GM19455 (cell line): ENCODE results near the gene SH2B2.
"Not testable (repeated sequence)": the region's sequence is repeated elsewhere in the genome, so short reads cannot be mapped to it uniquely, and the experiment has no call there.

Experiments
- ATAC-seq: cut with Tn5 transposase; IDR thresholded peaks from one replicate; pipeline ENCODE4 v1.9.1; 2021; ENCODE audit not compliant: unreplicated experiment

Gene SH2B2

DNA sequence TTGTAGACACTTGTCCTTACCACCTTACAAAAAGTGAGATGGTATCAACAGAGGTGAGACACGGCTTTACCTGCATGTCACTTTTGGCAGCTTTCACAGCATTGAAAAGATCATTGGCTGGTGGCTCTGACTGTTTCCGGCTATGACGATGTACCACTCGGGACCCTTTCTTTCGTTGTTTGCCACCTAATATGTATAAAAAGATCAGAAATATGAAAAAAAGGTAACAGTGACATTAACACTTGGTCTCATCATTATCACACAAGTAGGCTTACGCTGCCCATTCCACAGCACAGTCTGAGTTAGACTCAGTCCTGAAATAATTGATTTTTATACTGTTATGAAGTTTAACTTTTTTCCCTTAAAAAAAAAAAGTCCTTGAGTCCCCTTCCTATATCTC is 40.5 kb downstream of the SH2B2 start:
- not testable (repeated sequence) for ATAC-seq

DNA sequence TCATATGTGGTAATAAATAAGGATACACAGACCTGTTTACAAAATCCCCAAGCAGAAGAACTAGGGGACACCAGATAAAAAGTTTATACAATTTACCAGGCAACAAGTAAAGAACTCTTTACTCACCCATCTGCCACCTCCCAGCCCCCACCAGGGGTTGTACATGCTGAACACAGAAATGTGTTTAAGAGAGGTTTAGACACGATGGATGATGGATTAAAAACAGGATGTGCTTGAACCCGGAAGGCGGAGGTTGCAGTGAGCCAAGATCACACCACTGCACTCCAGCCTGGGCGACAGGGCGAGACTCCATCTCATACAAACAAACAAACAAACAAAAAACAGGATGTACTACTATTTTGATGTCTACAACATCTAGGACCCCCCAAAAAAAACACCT is 42.2 kb downstream of the SH2B2 start:
- ATAC-seq, result not testable (repeated sequence)

DNA sequence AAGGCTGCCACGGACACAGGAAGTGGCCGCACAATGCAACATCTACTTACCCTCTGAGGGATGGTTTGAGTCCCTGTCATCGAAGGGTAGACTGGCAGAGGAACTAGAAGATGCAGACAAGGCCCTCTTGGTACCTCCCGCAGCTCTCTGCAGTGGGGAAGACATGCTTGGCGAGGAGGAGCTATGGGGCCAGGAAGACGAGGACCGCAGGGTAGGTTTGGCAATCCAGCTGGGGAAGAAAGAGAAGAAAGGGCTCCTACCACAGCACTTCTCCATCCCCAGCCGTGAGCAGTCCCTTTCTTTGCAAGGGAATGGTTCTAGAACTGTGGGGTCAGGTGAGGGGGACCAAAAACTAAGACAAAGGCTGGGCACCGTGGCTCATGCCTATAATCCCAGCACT is 42.7 kb downstream of the SH2B2 start:
- ATAC-seq, result not testable (repeated sequence)

DNA sequence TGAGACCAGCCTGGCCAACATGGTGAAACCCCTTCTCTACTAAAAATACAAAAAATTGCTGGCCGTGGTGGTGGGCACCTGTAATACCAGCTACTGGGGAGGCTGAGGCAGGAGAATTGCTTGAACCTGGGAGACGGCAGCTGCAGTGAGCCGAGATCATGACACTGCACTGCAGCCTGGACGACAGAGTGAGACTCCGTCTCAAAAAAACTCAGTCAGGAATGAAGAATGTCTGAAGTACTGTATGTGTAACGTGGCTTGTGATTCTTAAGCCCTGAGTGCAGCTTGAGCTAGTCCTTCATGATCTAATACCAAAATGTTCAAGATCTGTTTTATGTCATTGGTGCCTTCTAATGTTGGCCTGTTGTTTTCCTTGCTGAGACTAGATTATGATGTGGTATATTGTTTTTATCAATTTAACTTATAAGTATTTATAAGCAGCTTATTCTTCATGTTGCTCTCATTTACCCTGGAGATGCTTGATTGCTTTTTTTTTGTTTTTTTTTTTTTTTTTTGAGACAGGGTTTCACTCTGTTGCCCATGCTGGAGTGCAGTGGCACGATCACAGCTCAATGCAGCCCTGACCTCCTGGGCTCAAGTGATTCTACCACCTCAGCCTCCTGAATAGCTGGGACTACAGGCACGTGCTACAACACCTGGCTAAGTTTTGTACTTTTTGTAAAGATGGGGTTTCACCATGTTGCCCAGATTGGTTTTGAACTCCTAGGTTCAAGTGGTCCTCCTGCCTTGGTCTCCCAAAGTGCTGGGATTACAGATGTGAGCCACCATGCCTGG is 44.2 kb downstream of the SH2B2 start:
- ATAC-seq, result not testable (repeated sequence)

DNA sequence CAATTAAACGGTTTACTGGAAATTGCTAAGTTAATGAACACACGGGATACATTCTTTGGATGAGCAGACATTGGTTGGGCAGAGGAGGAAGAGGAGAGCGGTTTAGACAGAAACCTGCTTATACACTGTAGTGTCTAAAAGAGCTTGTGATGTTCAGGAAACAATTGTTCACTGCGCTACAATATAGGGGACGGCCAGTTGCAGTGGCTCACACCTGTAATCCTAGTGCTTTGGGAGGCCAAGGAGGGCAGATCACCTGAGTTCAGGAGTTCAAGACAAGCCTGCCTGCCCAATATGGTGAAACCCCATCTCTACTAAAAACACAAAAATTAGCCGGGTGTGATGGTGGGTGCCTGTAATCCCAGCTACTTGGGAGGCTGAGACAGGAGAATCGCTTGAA is 48.9 kb downstream of the SH2B2 start:
- ATAC-seq, result not testable (repeated sequence)

DNA sequence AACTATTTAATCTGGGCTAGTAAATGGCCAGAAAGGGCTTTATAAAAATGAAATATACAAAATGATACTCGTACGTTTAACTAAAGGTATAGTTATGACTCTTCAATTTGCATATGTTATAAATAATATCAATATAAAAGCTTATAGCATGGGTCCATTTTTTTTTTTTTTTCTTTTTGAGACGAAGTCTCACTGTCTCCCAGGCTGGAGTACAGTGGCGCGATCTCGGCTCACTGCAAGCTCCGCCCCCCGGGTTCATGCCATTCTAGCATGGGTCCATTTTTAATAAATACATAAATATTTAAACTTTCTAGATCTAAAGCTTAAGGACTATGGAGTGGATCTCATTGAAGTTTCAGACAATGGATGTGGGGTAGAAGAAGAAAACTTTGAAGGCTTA is 50.3 kb downstream of the SH2B2 start:
- not testable (repeated sequence) for ATAC-seq

DNA sequence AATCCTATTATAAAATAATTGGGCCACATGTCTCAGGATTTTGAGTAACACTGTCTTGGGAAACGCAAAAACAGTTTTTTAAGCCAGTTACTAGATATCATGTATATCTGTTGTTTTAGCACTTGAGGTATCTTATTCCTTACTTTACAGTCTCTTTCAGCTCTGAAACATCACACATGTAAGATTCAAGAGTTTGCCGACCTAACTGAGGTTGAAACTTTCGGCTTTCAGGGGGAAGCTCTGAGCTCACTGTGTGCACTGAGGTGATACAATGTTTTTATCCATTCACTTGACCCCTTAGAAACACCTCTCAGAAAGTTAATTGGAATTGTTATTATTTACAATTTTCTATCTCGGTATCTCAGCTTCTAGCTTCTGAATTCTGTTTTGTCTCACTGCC is 50.8 kb downstream of the SH2B2 start:
- not testable (repeated sequence) for ATAC-seq

DNA sequence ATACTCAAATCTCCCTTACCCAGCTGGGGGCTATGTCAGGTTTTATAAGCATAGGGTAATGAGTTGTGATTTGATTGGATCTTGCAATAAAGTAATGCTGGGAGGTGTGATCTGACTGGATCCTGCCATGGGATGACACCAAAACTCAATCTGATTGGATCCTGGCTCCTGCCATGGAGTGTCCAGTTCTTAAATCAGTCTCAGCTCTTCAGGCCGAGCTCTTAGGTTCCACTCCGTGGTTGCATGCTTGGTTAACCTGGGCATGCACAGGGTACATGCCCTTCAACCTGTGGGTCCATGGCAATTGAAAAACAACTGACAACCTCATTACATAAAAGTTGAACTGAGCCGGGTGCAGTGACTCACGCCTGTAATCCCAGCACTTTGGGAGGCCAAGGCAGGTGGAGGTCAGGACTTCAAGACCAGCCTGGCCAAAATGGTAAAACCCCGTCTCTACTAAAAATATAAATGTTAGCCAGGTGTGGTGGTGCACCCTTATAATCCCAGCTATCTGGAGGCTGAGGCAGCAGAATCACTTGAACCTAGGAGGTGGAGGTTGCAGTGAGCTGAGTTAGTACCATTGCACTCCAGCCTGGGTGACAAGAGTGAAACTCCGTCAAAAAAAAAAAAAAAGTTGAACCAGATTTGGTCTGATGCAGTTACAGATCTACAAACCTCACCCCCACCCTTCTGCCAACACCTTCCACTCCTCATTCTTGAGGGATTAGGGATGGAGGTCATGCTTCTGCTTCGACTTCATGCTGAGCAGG is 54.1 kb downstream of the SH2B2 start:
- not testable (repeated sequence) for ATAC-seq

DNA sequence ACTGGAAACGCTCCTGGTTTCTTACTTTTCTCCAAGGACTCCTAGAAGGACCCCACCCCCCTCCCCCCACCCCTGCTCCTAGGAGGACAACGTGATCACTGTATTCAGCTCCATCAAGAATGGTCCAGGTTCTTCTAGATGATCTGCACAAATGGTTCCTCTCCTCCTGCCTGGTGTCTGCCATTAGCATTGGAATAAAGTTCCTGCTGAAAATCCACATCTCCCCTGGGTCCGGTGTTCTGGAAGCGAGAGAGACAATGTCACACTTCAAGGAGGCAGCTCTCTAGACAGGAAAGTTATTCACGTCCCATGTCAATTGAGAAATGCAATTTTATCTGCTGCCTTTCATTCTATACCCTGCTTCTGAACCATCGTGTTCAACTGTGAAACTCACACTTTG is 60.3 kb downstream of the SH2B2 start:
- ATAC-seq, result not testable (repeated sequence)

DNA sequence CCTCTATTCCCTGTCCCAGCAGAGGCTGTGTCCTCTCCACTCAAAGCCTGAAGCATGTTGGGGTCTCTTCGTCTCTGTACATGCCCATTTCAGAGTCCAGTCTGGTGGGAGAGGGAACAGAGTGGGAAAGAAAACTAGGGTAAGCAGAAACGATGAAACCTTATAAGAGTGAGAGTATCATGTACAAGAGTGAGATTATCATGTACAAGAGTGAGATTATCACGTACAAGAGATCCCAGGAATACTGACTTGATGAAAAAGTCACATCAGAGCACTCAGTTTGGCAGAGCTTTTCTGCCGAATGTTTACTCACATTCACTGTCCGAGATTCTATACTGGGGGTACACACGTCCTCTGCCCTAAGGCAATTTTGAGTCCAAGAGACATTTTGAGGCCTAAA is 69.7 kb downstream of the SH2B2 start, which contains the start of gene SPDYE6:
TSS of gene SPDYE6 (minus strand) at position 101 of the 400 bp plus-strand sequence. CDS start 421 bp downstream, outside the sequence.
- not testable (repeated sequence) for ATAC-seq

DNA sequence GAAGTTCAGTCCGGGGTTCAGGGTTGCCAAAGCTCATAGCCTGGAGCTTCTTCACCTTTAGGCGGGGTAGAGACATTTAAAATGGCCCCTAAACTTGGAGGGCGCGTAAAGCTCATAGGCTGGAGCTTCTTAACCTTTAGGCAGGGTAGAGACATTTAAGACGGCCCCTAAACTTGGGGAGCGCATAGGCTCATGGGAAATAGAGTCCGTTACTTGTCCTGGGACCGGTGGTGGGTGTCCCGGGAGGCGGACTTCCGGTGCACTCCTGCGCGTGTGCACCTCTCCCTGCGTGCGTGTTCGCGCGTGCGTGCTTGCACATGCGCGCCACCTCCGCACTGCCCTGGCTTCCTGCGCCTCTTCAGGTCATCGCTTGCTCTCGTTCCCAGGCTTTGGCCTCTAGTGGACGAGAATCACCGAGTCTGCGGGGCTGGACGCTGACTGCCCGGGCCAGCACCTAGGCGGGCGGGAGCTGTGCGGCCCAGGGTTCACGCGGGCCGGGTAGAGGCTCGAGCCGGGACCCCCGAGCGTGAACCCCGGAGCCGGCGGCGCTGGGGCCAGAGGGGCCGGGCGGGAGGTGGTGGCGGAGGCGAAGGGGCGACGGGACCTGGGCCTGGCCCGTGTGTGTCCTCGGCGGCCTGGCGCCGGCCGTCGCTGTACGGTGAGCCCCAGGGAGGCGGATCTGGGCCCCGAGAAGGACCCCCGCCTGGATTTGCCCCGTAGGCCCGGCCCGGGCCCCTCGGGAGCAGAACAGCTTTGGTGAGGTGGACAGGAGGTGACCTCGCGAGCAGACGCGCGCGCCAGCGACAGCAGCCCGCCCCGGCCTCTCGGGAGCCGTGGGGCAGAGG is 77.1 kb downstream of the SH2B2 start:
- ATAC-seq, result peak; percentile 99

DNA sequence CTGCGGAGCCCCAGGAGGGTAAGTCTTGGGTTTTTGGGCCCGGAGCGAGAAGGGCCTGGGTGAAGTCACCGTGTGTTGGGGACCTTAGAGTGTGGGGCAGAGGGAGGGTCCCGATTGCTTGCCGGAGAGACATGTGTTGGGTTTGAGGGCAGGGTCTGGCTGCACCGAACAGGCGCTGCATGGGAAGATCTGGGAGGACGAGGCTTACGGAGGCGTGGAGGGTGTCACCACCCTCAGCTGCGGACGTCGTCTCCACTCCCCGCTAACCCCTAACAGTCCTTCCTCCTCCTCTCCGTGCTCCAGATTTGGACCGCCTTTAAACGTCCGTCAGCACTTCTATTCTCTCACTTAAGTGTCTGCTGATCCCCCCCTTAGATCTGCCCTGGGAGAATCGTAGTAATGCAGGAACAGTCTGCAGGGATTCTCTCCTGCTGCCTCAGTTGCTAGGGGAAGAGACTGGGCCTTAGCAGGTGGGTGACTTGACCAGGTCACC is 77.8 kb downstream of the SH2B2 start:
- not testable (repeated sequence) for ATAC-seq

DNA sequence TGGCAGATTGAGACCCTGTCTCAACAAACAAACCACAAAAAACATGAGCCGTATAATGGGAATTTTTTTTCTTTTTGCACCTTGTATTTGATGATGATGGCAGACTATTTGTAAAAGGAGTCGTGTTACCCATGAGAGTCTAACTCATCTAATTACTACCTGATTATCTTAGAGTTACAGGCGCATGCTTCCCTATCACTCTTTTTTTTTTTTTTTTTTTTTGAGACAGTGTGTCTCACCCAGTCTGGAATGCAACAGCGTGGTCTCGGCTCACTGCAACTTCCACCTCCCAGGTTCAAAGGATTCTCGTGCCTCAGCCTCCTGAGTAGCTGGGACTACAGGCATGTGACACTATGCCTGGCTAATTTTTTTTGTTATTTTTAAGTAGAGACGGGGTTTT is 78.7 kb downstream of the SH2B2 start:
- ATAC-seq, result not testable (repeated sequence)

DNA sequence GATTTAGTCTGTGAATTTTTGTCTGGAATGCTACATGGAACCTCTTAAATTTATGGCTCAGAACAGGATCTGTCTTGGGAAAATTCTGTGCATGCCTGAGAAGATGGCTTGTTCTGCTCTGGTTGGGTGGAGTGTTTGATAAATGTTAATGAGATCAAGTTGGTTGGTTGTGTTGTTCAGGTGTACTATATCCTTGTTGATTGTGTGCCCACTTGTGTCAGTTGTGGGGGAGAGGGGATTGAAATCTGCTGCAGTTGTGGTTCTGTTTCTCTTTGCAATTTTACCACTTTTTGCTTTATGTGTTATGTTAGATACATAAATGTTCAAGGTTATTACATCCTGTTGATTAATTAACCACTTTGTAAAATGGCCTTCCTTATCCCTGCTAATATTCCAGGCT is 83.4 kb downstream of the SH2B2 start:
- ATAC-seq, result not testable (repeated sequence)
